Measurements from ENCODE around the gene MTG1.
A peak's percentile ranks its signal among the peaks of the same experiment; 100 is the strongest.
"Not testable (repeated sequence)": the region's sequence is repeated elsewhere in the genome, so short reads cannot be mapped to it uniquely, and the experiment has no call there.

MTG1 gene

GRCh38 chr10:133379152-133379800 lies 14.7 kb upstream of the MTG1 start, which contains the start of gene PAOX:
Gene PAOX, plus strand, starts transcription at chr10:133379262. Its CDS starts 55 bp downstream, at chr10:133379317.
- peak; percentile 55 for DNase-seq

GRCh38 chr10:133379801-133380666 lies 13.9 kb upstream of the MTG1 start:
- no peak for DNase-seq

- no peak for DNase-seq
These were observed 12.9 kb upstream of the MTG1 start for GRCh38 chr10:133381036-133381435.

GRCh38 chr10:133383551-133383950 lies 10.4 kb upstream of the MTG1 start:
- DNase-seq: no peak

GRCh38 chr10:133384071-133384470 lies 9.9 kb upstream of the MTG1 start:
- no peak for DNase-seq

- no peak for DNase-seq
These were observed 8.7 kb upstream of the MTG1 start for GRCh38 chr10:133385214-133385613.

- DNase-seq: not testable (repeated sequence)
These were observed 7.0 kb upstream of the MTG1 start for GRCh38 chr10:133386951-133387350.

GRCh38 chr10:133388236-133388972 lies 5.6 kb upstream of the MTG1 start:
- no peak for DNase-seq

- DNase-seq: no peak
These were observed 4.8 kb upstream of the MTG1 start for GRCh38 chr10:133388973-133389818.

GRCh38 chr10:133390597-133391248 lies 3.2 kb upstream of the MTG1 start:
- DNase-seq: no peak

GRCh38 chr10:133391249-133391635 lies 2.7 kb upstream of the MTG1 start:
- no peak for DNase-seq

- no peak for DNase-seq
These were observed 2.0 kb upstream of the MTG1 start for GRCh38 chr10:133391761-133392518.

GRCh38 chr10:133393401-133394063 lies 425 bp upstream of the MTG1 start:
- DNase-seq: no peak

GRCh38 chr10:133394801-133395221 lies 854 bp downstream of the MTG1 start:
- no peak for DNase-seq

- no peak for DNase-seq
These were observed 2.2 kb downstream of the MTG1 start for GRCh38 chr10:133396035-133396624.

GRCh38 chr10:133397938-133398337 lies 4.0 kb downstream of the MTG1 start:
- no peak for DNase-seq

- no peak for DNase-seq
These were observed 5.2 kb downstream of the MTG1 start for GRCh38 chr10:133399123-133399601.

GRCh38 chr10:133400624-133401424 lies 6.9 kb downstream of the MTG1 start:
- no peak for DNase-seq

- DNase-seq: no peak
These were observed 7.5 kb downstream of the MTG1 start for GRCh38 chr10:133401500-133401899.
